ENCODE data around the gene NHERF2. TPM values are rescaled to one million over a fixed set of nuclear protein-coding genes. Genes with fewer than 3 reads are reported as not detected.

NHERF2 gene
- total RNA-seq, 1 experiment from 2014 or later: 104 TPM

DNA sequence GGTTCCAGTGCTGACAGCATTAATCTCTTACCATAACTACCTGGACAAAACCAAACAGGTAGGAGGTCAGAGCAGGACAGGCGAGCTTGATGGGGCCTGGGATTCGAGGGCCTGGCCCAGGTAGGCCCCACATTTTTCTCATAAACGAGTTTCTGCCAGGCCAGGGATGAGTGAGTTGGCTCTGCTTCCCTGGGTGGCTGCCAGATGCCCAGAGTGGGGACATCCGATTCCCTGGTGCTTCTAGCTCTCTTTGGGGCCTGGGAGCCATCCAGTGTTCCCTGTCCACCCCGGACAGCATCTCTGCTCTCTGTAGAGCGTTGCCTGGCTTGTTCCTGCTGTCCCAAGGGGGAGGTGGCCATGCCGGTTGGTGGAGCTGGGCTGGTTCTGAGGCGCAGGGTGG lies 46.2 kb downstream of the NHERF2 start:
- BruUV-seq (replicated peaks): no TSS peak
- intact Hi-C loops (cut with micrococcal nuclease; ENCODE audit: unreplicated experiment): no loop called here
- ChIA-PET CTCF (no interaction called here), POLR2A (ENCODE audit: unreplicated experiment) (no interaction called here)
- Histone ChIP-seq H3K9me3 (ENCODE audit: insufficient read depth, low read depth) (no peaks in the 10 kb centered on the region), H3K4me3 (no peak overlapping the region), H4K20me1 (ENCODE audit: insufficient read depth) (no peaks in the 10 kb centered on the region), H3K36me3 (ENCODE audit: low read depth) (no peaks in the 10 kb centered on the region), H2AFZ (no peak overlapping the region), H3K9me2 (ENCODE audit: insufficient read depth) (no peaks in the 10 kb centered on the region), H3K79me2 (ENCODE audit: low read depth) (no peaks in the 10 kb centered on the region), H3K4me1 (replicated peaks; ENCODE audit: insufficient read depth) (no peaks in the 10 kb centered on the region), H3K27me3 (ENCODE audit: insufficient read depth, low read depth) (no peaks in the 10 kb centered on the region), H3F3A (ENCODE audit: insufficient read depth, low read depth) (no peaks in the 10 kb centered on the region), H3K27ac (no peak overlapping the region), H3K4me2 (no peak overlapping the region)
- no peak for TF ChIP-seq EZH2 (IDR thresholded peaks at IDR 0.05; ENCODE audit: low read depth)
- TF ChIP-seq, protein P1, sequence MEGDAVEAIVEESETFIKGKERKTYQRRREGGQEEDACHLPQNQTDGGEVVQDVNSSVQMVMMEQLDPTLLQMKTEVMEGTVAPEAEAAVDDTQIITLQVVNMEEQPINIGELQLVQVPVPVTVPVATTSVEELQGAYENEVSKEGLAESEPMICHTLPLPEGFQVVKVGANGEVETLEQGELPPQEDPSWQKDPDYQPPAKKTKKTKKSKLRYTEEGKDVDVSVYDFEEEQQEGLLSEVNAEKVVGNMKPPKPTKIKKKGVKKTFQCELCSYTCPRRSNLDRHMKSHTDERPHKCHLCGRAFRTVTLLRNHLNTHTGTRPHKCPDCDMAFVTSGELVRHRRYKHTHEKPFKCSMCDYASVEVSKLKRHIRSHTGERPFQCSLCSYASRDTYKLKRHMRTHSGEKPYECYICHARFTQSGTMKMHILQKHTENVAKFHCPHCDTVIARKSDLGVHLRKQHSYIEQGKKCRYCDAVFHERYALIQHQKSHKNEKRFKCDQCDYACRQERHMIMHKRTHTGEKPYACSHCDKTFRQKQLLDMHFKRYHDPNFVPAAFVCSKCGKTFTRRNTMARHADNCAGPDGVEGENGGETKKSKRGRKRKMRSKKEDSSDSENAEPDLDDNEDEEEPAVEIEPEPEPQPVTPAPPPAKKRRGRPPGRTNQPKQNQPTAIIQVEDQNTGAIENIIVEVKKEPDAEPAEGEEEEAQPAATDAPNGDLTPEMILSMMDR (conservative IDR thresholded peaks at IDR 0.05): no peak
- DNase-seq: no peak

DNA sequence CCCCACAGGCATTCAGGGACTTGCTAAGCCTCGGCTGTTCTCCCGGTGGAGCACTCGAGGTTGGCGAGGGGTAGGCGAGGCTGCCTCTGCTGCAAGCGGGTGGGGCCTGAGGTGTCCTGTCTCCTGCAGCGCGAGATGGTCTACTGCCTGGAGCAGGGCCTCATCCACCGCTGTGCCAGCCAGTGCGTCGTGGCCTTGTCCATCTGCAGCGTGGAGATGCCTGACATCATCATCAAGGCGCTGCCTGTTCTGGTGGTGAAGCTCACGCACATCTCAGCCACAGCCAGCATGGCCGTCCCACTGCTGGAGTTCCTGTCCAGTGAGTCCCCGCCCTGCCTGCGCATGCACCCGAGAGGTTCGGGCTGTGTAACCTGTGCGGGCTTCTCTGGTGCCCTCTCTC lies 47.4 kb downstream of the NHERF2 start:
- H3K36me3 ChIP-seq (ENCODE audit: low read depth): no peaks in the 10 kb centered on the region
- TF ChIP-seq, protein P1 (conservative IDR thresholded peaks at IDR 0.05): no peak
- no peak overlapping the region for H3K4me3 ChIP-seq
- no TSS peak for BruUV-seq (replicated peaks)
- ChIA-PET CTCF (no interaction called here), POLR2A (ENCODE audit: unreplicated experiment) (no interaction called here)
- no peaks in the 10 kb centered on the region for H4K20me1 ChIP-seq (ENCODE audit: insufficient read depth)
- no peaks in the 10 kb centered on the region for H3K27me3 ChIP-seq (ENCODE audit: insufficient read depth, low read depth)
- no peak overlapping the region for H2AFZ ChIP-seq
- H3K27ac ChIP-seq: no peak overlapping the region
- intact Hi-C loops (cut with micrococcal nuclease; ENCODE audit: unreplicated experiment): no loop called here
- DNase-seq: no peak
- no peaks in the 10 kb centered on the region for H3K9me3 ChIP-seq (ENCODE audit: insufficient read depth, low read depth)
- H3F3A ChIP-seq (ENCODE audit: insufficient read depth, low read depth): no peaks in the 10 kb centered on the region
- no peaks in the 10 kb centered on the region for H3K79me2 ChIP-seq (ENCODE audit: low read depth)
- no peak overlapping the region for H3K4me2 ChIP-seq
- no peaks in the 10 kb centered on the region for H3K9me2 ChIP-seq (ENCODE audit: insufficient read depth)
- no peaks in the 10 kb centered on the region for H3K4me1 ChIP-seq (replicated peaks; ENCODE audit: insufficient read depth)

DNA sequence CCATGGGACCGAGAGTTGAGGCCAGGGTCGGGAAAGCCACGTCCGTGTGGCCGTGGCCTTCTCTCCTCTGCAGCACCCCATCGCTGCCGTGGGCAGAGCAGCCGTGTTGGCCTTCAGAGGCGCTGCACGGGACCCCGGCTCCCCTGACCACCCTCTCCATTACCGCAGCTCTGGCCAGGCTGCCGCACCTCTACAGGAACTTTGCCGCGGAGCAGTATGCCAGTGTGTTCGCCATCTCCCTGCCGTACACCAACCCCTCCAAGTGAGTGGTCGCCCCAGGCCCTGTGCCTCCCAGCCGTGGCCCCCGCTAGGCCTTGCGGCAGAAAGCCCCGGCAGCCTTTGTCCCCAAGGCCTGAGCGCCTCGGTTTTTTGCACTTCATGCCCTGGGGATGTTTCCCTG lies 48.9 kb downstream of the NHERF2 start:
- intact Hi-C loops (cut with micrococcal nuclease; ENCODE audit: unreplicated experiment): no loop called here
- no peaks in the 10 kb centered on the region for H3K36me3 ChIP-seq (ENCODE audit: low read depth)
- no peaks in the 10 kb centered on the region for H4K20me1 ChIP-seq (ENCODE audit: insufficient read depth)
- no peaks in the 10 kb centered on the region for H3K9me2 ChIP-seq (ENCODE audit: insufficient read depth)
- H3K4me1 ChIP-seq (replicated peaks; ENCODE audit: insufficient read depth): no peaks in the 10 kb centered on the region
- DNase-seq: no peak
- no TSS peak for BruUV-seq (replicated peaks)
- no peaks in the 10 kb centered on the region for H3K79me2 ChIP-seq (ENCODE audit: low read depth)
- TF ChIP-seq, protein P1 (conservative IDR thresholded peaks at IDR 0.05): no peak
- TF ChIP-seq EZH2 (IDR thresholded peaks at IDR 0.05; ENCODE audit: low read depth): no peak
- no peak overlapping the region for H3K4me2 ChIP-seq
- no peak overlapping the region for H3K4me3 ChIP-seq
- H3K9me3 ChIP-seq (ENCODE audit: insufficient read depth, low read depth): no peaks in the 10 kb centered on the region
- ChIA-PET POLR2A (ENCODE audit: unreplicated experiment) (no interaction called here), CTCF (no interaction called here)
- no peaks in the 10 kb centered on the region for H3K27me3 ChIP-seq (ENCODE audit: insufficient read depth, low read depth)
- no peak overlapping the region for H2AFZ ChIP-seq
- no peaks in the 10 kb centered on the region for H3F3A ChIP-seq (ENCODE audit: insufficient read depth, low read depth)
- no peak overlapping the region for H3K27ac ChIP-seq

Data from PC-9 (cell line).